DMS53 treated with DMSO at 0.1 percent for 48 hours (cell line): ENCODE measurements around the gene ADAR.

Source experiments
- DNase-seq: peaks from one replicate; lab custom pipeline; 2025; ENCODE audit not compliant: unreplicated experiment; lab: John Stamatoyannopoulos, UW

Gene ADAR

GRCh38 chr1:154533952-154534844, 73.8 kb downstream of the ADAR start:
- DNase-seq: peak; percentile 48
